Uterus (tissue), 4 donors: ENCODE measurements around the gene SLC6A19. TPM values are rescaled to one million over a fixed set of nuclear protein-coding genes. Genes with fewer than 3 reads are reported as not detected.

Source experiments
- DNase-seq, 2 donors: peaks; one replicate each; pipeline ENCODE4 v3.0.0-alpha.2; 2019 to 2020
- H3K27ac ChIP-seq, 2 donors: fragments of 200-600 bp; sonication (generic); 1 replicate in 1 of 2; 2 replicates in 1 of 2; pipeline ENCODE4 v1.5.1; 2016 to 2018
- H3K27me3 ChIP-seq, 2 donors: fragments of 200-600 bp; sonication (generic); one replicate each; pipeline ENCODE4 v1.5.1; 2018 to 2019; ENCODE audit warnings: control low read depth in 1 of 2
- H3K36me3 ChIP-seq, 2 donors: fragments of 200-600 bp; sonication (generic); one replicate each; pipeline ENCODE4 v1.5.1; 2019; ENCODE audit warnings: control low read depth in 1 of 2
- H3K4me1 ChIP-seq, 2 donors: fragments of 200-600 bp; sonication (generic); one replicate each; pipeline ENCODE4 v1.5.1; 2018 to 2019; ENCODE audit warnings: control low read depth in 1 of 2
- H3K4me3 ChIP-seq, 2 donors: fragments of 200-600 bp; sonication (generic); 1 replicate in 1 of 2; 2 replicates in 1 of 2; pipeline ENCODE4 v1.5.1; 2018 to 2019; ENCODE audit warnings: mild to moderate bottlenecking in 1 of 2
- H3K9me3 ChIP-seq, 2 donors: fragments of 200-600 bp; sonication (generic); one replicate each; pipeline ENCODE4 v1.5.1; 2019; ENCODE audit warnings: control low read depth in 1 of 2
- CTCF ChIP-seq, 4 experiments: fragments of 200-600 bp in 2 of 4; fragments of 450-650 bp in 2 of 4; sonication (generic) in 2 of 4; IDR thresholded peaks; one replicate each; pipeline ENCODE4 v1.5.1; 2016 to 2019; ENCODE audit warnings: antibody characterized with exemption in 4 of 4, mild to moderate bottlenecking in 2 of 4, moderate library complexity in 1 of 4
- POLR2A ChIP-seq, 2 donors: fragments of 450-650 bp; IDR thresholded peaks; one replicate each; pipeline ENCODE4 v1.6.1; 2016; ENCODE audit warnings: antibody characterized with exemption in 2 of 2, mild to moderate bottlenecking in 1 of 2, moderate library complexity in 1 of 2
- intact Hi-C: fragments of 100-400 bp; cut with DNase I; formaldehyde crosslinking; loops from one replicate; pipeline ENCODE4 v1.15.1; 2023; ENCODE audit warnings: low total_unique reads
- total RNA-seq, 4 donors: library from RNA; depleted of rRNA in 3 of 4; stranded (reverse); fragments of >200 nt in 3 of 4; gene quantifications; one replicate each; pipeline versions ENCODE4 v1.1.0 to v1.2.4, GENCODE V29; 2014 to 2023
- donor health status: DM: yes; HTN: yes; CAD: no.

Gene SLC6A19
- total RNA-seq, 4 donors from 2014 or later = under 0.01 TPM; not detected in 3

DNA sequence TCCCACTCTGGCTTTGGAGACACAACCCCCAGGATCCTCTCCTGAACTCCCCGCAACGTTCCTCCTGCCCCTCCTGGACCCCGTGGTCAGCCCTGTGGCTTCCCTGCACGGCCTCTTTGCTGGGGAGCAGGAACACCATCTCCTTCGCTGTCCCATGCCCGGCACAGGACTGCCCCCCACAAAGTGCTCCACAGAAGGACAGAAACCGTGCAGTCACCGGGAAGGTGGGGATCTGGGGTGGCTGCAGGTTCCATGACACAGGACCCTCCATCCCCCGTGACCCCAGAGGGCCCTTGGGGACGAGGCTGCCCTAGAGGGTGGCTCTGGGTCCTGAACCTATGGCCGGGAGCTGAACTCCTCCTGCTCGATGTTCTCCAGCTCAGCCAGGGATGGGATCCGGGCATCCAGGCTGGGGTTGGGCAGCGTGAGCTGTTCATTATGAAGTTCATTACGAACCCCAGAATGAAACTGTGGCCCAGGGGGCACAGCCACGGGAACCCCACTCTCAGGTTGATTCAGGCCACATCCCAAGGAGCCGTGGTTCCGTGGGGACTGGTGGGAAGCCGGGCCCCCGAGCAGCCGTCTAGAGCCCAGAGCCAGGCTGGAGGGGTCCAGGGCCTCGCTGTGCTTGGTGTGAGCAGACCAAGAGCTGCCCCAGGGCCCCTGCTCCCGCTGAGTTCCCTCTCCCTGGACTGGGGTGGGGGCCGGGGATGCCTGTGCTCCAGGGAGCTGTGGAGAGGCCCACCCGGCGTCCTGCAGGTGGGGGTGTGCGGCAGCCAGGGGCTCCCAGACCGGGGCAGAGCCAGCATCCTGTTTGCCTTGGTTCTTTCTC lies 684 bp upstream of the SLC6A19 start:
- no peak overlapping the region for H3K27ac ChIP-seq
- DNase-seq = no peak
- no peaks in the 10 kb centered on the region for H3K4me1 ChIP-seq
- no peak overlapping the region for H3K4me3 ChIP-seq
- no peaks in the 10 kb centered on the region for H3K36me3 ChIP-seq
- TF ChIP-seq CTCF (IDR thresholded peaks at IDR 0.05) = no peak
- TF ChIP-seq POLR2A (IDR thresholded peaks at IDR 0.05) = no peak
- no peaks in the 10 kb centered on the region for H3K9me3 ChIP-seq
- intact Hi-C loops = no loop called here
- H3K27me3 ChIP-seq = no peaks in the 10 kb centered on the region

DNA sequence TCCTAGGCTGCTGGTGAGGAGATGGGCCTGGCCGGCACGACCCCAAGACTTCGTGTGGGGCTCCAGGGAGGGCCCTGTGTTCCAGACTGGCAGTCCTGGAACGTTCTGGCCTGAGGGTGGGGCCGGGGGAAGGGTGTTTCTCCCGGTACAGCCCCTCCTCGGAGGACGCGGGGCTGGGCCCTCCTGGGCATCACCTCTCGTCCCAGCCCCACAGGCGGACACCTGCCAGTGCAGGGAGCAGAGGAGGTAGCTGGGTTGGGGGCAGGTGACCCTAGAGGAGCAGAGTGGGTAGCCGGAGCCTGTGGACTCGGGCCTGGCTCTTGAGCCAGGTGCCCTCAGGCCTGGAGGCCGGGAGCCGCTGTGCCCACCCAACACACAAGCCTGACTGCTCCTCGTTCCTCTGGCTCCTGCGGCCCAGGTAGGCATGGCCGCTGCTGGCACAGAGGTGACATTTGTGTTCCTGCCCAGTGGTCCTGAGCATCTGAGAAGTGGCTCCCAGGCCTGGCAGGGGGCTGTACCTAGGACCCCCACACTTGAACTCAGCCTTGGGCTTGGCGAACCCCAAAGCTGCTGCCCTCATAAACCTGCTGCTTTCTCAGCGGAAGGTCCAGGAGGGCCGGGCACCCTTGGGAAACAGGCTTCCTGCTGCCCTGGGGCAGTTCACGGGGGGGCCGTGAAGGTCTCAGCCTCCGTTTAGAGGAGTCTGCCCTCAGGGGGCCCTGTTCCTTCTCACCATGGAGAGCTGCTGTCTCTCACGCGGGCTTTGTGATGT lies 817 bp downstream of the SLC6A19 start:
- H3K27me3 ChIP-seq = no peaks in the 10 kb centered on the region
- no peaks in the 10 kb centered on the region for H3K4me1 ChIP-seq
- H3K4me3 ChIP-seq = no peak overlapping the region
- TF ChIP-seq CTCF (IDR thresholded peaks at IDR 0.05) (no peak), POLR2A (IDR thresholded peaks at IDR 0.05) (no peak)
- H3K36me3 ChIP-seq = no peaks in the 10 kb centered on the region
- H3K27ac ChIP-seq = no peak overlapping the region
- no peak for DNase-seq
- H3K9me3 ChIP-seq = no peaks in the 10 kb centered on the region
- intact Hi-C loops = no loop called here

DNA sequence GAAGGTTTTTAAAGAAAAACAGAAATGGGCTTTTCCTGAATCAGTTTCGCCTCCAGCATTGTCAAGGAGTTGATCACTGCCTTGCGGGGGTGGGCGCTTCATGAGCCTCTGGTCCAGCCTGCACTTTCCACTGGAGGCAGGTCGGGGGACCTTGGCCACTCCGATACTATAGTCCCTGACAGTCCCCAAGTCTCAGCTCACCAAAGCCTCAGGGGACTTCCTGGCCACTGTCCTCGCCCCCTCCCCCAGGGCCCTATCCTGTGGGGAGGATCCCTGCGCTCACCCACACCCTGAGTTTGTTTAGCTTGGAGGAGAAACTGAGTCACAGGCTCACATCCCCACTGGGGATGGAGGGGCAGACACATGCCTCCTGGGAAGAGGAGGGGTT lies 1.4 kb downstream of the SLC6A19 start:
- Histone ChIP-seq H3K36me3 (no peaks in the 10 kb centered on the region), H3K27me3 (no peaks in the 10 kb centered on the region), H3K27ac (no peak overlapping the region), H3K4me3 (no peak overlapping the region), H3K9me3 (no peaks in the 10 kb centered on the region), H3K4me1 (no peaks in the 10 kb centered on the region)
- intact Hi-C loops = no loop called here
- TF ChIP-seq CTCF (IDR thresholded peaks at IDR 0.05) (no peak), POLR2A (IDR thresholded peaks at IDR 0.05) (no peak)
- DNase-seq = no peak

DNA sequence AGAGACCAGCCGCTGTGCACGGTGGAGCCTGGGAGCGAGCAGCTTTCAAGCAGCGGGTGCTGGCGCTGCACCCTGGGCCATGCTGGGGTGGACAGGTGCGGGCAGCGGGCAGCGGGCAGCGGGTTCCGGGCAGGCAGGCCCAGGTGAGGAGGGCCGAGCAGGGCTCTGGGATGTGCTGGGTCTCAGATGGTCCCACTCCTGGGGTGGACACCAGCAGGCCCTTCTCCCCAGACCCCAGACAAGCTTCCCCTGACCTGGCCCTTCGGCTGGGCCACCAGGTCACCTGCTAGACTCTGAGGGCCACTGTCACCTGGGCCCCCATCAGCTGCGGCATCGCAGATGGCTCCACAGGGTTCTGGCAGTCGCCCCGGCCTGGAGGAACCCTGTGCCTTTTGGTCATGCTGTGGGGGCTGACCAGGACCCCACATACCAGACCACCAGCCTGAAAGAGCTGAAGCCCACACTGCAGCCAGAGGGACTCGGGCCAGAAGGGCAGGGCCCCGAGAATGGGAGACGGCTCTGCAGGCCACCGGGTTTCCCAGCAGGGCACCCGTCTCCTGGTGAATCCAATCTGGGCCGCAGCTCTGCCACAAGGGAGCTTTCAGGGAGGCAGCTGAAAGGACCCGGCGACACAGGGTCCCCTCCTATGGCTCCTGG lies 2.0 kb downstream of the SLC6A19 start:
- DNase-seq = no peak
- intact Hi-C loops = no loop called here
- TF ChIP-seq POLR2A (IDR thresholded peaks at IDR 0.05) = no peak
- TF ChIP-seq CTCF (IDR thresholded peaks at IDR 0.05) = no peak
- Histone ChIP-seq H3K27me3 (no peaks in the 10 kb centered on the region), H3K27ac (no peak overlapping the region), H3K4me1 (no peaks in the 10 kb centered on the region), H3K4me3 (no peak overlapping the region), H3K36me3 (no peaks in the 10 kb centered on the region), H3K9me3 (no peaks in the 10 kb centered on the region)
